HG02943 (cell line): ENCODE data around the gene HOXA11.

Experiments
- ATAC-seq: cut with Tn5 transposase; IDR thresholded peaks from one replicate; pipeline ENCODE4 v1.9.1; 2021; ENCODE audit warnings: mild to moderate bottlenecking, low read depth, moderate library complexity; ENCODE audit not compliant: unreplicated experiment

The HOXA11 gene

DNA sequence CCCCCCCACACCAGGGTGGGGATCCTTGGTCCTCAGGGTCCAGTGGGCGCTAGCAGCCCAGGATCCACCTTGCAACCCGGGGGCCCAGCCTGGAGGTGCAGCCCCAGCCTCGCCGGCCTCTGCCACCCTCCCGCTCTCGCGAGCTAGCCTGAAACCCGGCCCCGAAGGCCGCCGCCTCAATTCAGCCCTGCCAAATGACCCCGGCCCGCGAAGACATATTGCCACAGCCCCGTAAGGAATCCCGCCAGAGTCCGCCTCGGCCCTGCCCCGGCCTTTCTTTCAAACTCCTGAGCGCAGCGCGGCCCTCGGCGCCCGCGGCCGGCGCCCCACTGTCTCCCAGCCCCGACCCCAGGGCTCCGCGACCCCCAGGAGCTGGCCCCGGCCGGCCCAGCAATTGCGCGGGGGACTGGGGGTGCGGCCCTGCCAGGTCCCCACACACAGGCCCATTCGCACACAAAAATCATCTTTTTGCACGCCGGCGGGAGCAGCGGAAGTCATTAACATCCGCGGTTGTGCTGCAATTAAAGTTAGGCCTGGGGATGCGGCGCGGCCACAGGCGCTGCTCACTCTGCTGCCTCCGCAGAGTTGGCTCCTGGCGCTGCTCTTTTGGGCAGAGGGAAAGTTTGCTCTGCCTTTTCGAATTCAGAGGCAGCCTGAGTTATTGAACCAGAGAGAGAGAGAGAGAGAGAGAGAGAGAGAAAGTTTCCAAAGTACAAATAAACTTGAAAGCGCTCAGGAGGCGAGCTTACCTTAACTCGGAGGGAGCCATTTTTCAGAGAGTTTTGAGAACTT lies 45.5 kb downstream of the HOXA11 start:
- no peak for ATAC-seq

DNA sequence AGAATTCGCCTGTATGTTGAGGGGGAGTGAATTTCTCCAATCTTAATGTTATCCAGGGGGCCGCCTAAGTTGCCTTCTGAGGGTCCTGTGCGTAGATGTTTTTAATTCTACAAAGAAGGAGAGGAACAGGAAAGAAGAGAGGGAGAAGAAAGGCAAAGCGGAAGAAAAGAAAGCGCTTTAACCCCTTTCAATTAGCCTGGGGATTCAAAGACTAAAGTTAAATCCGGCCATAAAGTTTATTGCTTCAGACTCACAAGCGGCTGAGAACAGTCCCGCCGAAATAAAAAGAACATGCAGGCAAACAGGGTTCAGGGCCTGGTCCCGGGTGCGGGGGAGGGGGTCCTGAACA lies 46.1 kb downstream of the HOXA11 start:
- ATAC-seq = no peak

DNA sequence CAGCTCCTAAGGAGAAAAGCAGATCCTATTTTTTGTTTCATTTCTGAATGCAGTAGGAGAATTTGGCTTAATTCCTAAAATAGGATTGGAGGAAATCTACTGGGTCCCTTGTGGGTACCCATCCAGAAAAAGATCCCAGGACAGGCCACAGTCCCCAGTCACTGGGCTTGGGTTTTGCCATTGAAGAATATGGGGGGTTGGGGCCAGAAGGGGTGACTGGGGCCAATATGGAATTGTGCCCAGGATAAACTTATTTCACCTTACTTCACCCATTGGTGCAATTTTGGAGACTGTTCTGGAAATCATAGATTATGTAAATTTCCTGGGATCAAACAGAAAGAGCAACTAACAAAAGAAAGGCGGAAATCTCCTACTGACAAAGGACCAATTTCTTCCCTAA lies 46.6 kb downstream of the HOXA11 start:
- ATAC-seq = no peak

DNA sequence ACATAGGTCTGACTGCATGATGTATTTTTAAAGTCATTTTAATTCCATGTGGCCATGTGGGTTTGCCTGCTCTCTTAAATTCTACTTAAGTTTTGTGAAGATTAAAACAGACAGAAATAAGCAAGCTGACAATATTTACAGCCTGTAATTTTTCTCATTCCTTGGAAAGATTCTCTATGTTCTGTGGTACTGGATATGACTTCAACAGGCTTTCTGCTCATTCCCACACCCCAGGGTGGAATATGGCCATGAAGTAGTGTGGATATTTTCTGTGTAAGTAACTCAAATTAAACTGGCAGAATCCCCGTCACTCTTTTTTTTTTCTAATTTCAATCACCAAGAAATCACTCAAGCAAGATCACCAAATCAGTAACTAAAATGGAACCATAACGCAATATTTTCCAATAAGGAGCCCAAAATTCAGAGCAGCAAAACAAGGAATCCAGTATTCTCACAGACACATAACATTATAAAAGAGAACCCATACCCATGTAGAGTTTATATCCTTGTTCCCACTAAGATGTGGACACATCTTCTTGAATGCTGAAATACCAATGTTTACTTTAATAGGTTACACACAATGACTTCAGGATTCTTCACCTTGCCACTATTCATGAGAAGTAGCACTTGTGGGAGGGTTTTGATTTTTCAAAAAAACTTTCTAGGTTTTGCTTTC lies 47.3 kb downstream of the HOXA11 start:
- ATAC-seq = no peak

DNA sequence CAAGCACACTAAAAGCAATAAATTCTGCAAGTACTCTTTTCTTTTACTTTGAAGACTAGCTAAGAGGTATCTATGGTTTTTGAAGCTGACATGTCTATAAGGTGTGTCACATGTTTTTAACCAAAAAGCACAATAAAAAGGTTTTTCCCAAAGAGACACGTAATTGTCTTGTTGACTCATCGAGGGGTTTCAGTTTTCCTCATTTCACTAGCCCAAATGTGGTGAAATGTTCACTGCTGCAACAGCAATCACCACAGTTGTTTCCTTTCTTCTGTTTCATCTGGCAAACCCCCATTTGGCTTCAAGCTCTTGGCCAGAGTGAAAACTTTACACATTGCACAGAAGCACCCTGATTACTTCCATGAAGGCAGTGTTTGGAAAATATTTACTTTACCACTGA lies 50.6 kb downstream of the HOXA11 start:
- ATAC-seq = no peak

DNA sequence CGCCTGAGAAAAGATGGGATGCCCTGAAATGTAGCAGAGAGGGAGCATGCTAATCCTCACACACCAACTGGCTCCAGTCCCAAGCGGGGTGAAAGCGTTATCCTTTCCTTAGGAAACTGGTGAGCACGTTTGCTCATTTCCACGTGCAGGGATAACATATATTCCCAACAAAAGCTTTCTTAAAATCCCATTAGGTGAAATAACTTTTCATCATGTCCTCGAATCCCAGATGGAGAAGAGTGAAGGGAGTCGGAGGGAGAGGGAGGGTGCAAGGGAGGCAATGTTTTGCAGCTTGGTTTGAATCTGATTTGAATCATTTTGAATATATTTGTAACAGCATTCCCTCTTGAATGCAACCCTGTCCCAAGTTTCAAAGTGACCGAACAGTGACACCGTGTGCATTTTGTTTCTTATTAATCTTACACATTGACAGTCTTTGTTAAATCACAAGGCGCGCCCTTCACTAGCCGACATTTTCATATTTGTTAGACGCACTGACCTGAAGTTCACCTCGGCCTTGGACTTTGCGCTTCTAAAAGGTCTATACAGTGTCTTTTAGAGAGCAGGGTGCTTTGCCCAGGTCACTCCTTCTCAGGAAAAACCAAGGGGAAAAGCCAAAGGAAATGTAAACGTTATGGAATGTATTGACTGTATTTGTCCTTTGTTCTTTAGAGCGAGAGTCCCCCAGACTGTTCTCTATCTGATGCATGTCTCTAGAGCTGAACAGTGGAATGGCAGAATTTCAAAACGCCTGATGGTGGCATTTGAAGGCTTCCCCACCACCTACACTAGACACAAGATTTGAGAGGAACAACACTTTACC lies 51.4 kb downstream of the HOXA11 start:
- ATAC-seq = no peak

DNA sequence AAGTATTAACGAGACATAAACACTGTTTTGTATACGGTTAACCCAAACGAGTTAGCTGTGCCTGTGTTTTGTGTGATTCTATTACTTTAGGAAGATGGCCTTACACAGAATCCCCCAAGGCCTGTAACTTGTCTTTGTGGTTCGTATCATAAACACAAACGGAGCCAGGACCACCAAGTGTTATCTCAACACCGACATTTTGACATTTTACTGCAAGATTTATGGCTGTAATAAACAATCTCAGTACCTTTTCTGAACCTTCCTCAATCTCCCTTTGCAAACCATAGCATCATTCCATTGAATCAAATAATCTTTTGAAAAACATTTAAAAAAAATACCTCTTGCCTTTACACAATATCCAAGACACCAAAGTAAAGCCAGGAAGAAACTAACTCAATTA lies 52.1 kb downstream of the HOXA11 start:
- ATAC-seq = no peak

DNA sequence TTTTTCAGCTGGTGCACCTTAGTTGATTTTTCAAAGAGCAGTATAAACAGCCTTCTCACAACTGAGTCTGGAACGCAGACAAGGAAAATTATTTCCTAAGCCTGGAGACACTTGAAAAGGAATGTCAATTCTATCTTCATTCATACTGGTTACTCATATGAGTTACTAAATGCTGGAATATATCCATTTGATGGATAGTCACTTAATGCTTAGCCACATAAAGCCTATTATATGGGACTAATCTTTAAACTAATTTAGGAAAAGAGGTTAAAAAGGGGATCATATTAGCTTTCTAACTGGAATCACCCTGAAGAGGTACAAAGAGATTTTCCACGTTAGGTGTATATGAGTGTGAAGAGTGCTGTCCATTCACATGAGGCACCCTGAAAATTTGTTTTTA lies 52.8 kb downstream of the HOXA11 start:
- no peak for ATAC-seq

DNA sequence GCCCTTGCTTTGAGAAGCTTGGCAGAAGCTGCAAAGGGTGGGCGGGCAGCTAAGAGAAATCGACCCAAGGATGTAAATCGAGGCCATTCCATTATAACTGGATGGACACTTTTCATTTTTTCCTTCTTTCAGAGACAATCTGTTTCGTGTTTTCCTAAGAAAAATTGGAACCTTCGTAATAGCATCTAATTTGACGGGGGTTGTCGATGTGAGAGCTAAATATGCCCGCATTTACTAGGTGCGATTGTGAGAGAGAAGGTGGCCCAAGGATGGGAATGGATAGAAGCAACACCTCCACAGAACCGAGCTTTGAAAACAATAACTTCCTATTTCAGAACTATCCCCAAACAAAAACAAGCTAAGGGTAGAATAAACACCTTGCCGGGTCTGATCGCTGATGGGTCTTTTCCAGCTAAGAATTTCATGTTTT lies 53.6 kb downstream of the HOXA11 start:
- no peak for ATAC-seq
